IMR-90 (cell line): Measurements from ENCODE around the gene ZNF775. TPM values are rescaled to one million over a fixed set of nuclear protein-coding genes. Genes with fewer than 3 reads are reported as not detected.
A peak's percentile ranks its signal among the peaks of the same experiment; 100 is the strongest.

Experiments
- ATAC-seq: fragments of 200-7000 bp; cut with Tn5 transposase; 2 replicates; pipeline ENCODE4 v1.9.1; 2020; ENCODE audit warnings: low read depth, mild to moderate bottlenecking, moderate library complexity
- BruUV-seq: library from RNA; stranded (reverse); fragments of 400-500 nt; replicated peaks from 2 replicates; lab custom pipeline; 2021; lab: Mats Ljungman, UMichigan
- CTCF ChIA-PET: fragments of 300-600 bp; formaldehyde crosslinking; extraction: SDS; loops from one replicate; lab custom pipeline; 2021; ENCODE audit warnings: antibody characterized with exemption; lab: Yijun Ruan, JAX
- POLR2A ChIA-PET: fragments of 300-600 bp; sonication (Branson Sonifier 250); formaldehyde crosslinking; loops from one replicate; lab custom pipeline; 2022; ENCODE audit warnings: antibody characterized with exemption; ENCODE audit not compliant: unreplicated experiment; lab: Charles Lee
- DNase-seq: peaks from one replicate; pipeline ENCODE4 v3.0.0; 2013
- H2AFZ ChIP-seq: replicated peaks from 2 replicates; pipeline ENCODE3; 2013; ENCODE audit warnings: low read length, mild to moderate bottlenecking; ENCODE audit not compliant: poor library complexity
- H2AK5ac ChIP-seq: 2 replicates; pipeline ENCODE4 v1.6.1; 2013; ENCODE audit warnings: low read depth, low read length, inconsistent platforms
- H2AK9ac ChIP-seq: replicated peaks from 2 replicates; pipeline ENCODE3; 2013; ENCODE audit warnings: mild to moderate bottlenecking, low read depth, low read length, moderate library complexity; ENCODE audit not compliant: poor library complexity
- H2BK120ac ChIP-seq: 2 replicates; pipeline ENCODE4 v1.6.1; 2013; ENCODE audit warnings: low read depth, low read length, inconsistent platforms
- H2BK15ac ChIP-seq: 3 replicates; pipeline ENCODE4 v1.6.1; 2013; ENCODE audit warnings: low read depth, low read length, inconsistent platforms
- H2BK20ac ChIP-seq: 2 replicates; pipeline ENCODE4 v1.6.1; 2013; ENCODE audit warnings: low read depth, mild to moderate bottlenecking, inconsistent platforms, low read length, moderate library complexity
- H2BK5ac ChIP-seq: 2 replicates; pipeline ENCODE4 v1.6.1; 2013; ENCODE audit warnings: mild to moderate bottlenecking, low read depth, low read length, inconsistent platforms; ENCODE audit not compliant: poor library complexity, severe bottlenecking
- H3K14ac ChIP-seq: replicated peaks from 2 replicates; pipeline ENCODE4 v1.6.1; 2013; ENCODE audit warnings: low read depth, low read length, inconsistent platforms
- H3K18ac ChIP-seq: 2 replicates; pipeline ENCODE4 v1.6.1; 2013; ENCODE audit warnings: low read depth, low read length, control low read depth
- H3K23ac ChIP-seq: 2 replicates; pipeline ENCODE4 v1.6.1; 2013; ENCODE audit warnings: low read depth, low read length, inconsistent platforms
- H3K27ac ChIP-seq: 2 replicates; pipeline ENCODE4 v1.5.1; 2013; ENCODE audit warnings: mild to moderate bottlenecking, control low read depth, low read length; ENCODE audit not compliant: insufficient read depth
- H3K27me3 ChIP-seq: 2 replicates; pipeline ENCODE4 v1.6.1; 2013; ENCODE audit warnings: low read length; ENCODE audit not compliant: control insufficient read depth, insufficient read depth
- H3K36me3 ChIP-seq: 2 replicates; pipeline ENCODE4 v1.6.1; 2013; ENCODE audit warnings: low read length, mixed read lengths; ENCODE audit not compliant: control insufficient read depth, insufficient read depth
- H3K4ac ChIP-seq: 2 replicates; pipeline ENCODE4 v1.6.1; 2013; ENCODE audit warnings: low read depth, low read length, inconsistent platforms
- H3K4me1 ChIP-seq: 2 replicates; pipeline ENCODE4 v1.6.1; 2013; ENCODE audit warnings: low read length, mixed read lengths; ENCODE audit not compliant: control insufficient read depth, insufficient read depth
- H3K4me2 ChIP-seq: 2 replicates; pipeline ENCODE4 v1.6.1; 2013; ENCODE audit warnings: low read depth, mild to moderate bottlenecking, control low read depth, low read length, moderate library complexity
- H3K4me3 ChIP-seq: 2 replicates; pipeline ENCODE4 v1.5.1; 2013; ENCODE audit warnings: low read depth, mild to moderate bottlenecking, control low read depth, low read length, moderate library complexity; ENCODE audit not compliant: insufficient read depth
- H3K56ac ChIP-seq: 2 replicates; pipeline ENCODE4 v1.6.1; 2013; ENCODE audit warnings: low read length, inconsistent platforms; ENCODE audit not compliant: insufficient read depth; ENCODE audit errors: extremely low read depth
- H3K79me1 ChIP-seq, 2 experiments: 2 replicates each; pipeline ENCODE4 v1.6.1; 2013; ENCODE audit warnings: low read length in 2 of 2, inconsistent platforms in 1 of 2, low read depth in 1 of 2
- H3K9ac ChIP-seq: 2 replicates; pipeline ENCODE4 v1.6.1; 2013; ENCODE audit warnings: low read depth, low read length, control low read depth
- H3K9me1 ChIP-seq: 2 replicates; pipeline ENCODE4 v1.6.1; 2013; ENCODE audit warnings: low read length, inconsistent platforms; ENCODE audit not compliant: insufficient read depth
- H3K9me3 ChIP-seq: 2 replicates; pipeline ENCODE4 v1.6.1; 2013; ENCODE audit warnings: low read length; ENCODE audit not compliant: control insufficient read depth, insufficient read depth
- H4K20me1 ChIP-seq: 2 replicates; pipeline ENCODE4 v1.6.1; 2013; ENCODE audit warnings: low read length, inconsistent platforms; ENCODE audit not compliant: insufficient read depth
- H4K5ac ChIP-seq: 2 replicates; pipeline ENCODE4 v1.6.1; 2013; ENCODE audit warnings: mild to moderate bottlenecking, low read depth, low read length, control low read depth
- H4K8ac ChIP-seq, 2 experiments: 2 replicates each; pipeline ENCODE4 v1.6.1; 2013; ENCODE audit warnings: low read depth in 2 of 2, low read length in 2 of 2, control low read depth in 1 of 2, inconsistent platforms in 1 of 2
- H4K91ac ChIP-seq: 2 replicates; pipeline ENCODE4 v1.6.1; 2013; ENCODE audit warnings: low read depth, low read length, inconsistent platforms; ENCODE audit not compliant: insufficient read depth
- BHLHE40 ChIP-seq: fragments of 150-350 bp; IDR thresholded peaks from 2 replicates; pipeline ENCODE4 v1.6.1; 2016; ENCODE audit warnings: mild to moderate bottlenecking, low read depth, low read length
- CEBPB ChIP-seq: IDR thresholded peaks from 2 replicates; pipeline ENCODE4 v1.6.1; 2012; ENCODE audit warnings: low read depth, low read length, improper control_type of control experiment
- CHD1 ChIP-seq: IDR thresholded peaks from 2 replicates; pipeline ENCODE4 v1.6.1; 2012; ENCODE audit warnings: low read depth, low read length, improper control_type of control experiment
- FOS ChIP-seq: fragments of 150-350 bp; IDR thresholded peaks from 2 replicates; pipeline ENCODE4 v1.6.1; 2016; ENCODE audit warnings: low read depth, low read length
- MXI1 ChIP-seq: IDR thresholded peaks from 2 replicates; pipeline ENCODE4 v1.6.1; 2012; ENCODE audit warnings: low read depth, mild to moderate bottlenecking, low read length, moderate library complexity, borderline replicate concordance
- NFE2L2 ChIP-seq: fragments of 150-350 bp; IDR thresholded peaks from 2 replicates; pipeline ENCODE4 v1.6.1; 2016; ENCODE audit warnings: low read depth, mild to moderate bottlenecking, low read length
- POLR2A ChIP-seq: IDR thresholded peaks from 2 replicates; pipeline ENCODE4 v1.6.1; 2012; ENCODE audit warnings: mild to moderate bottlenecking, low read depth, low read length
- RAD21 ChIP-seq: IDR thresholded peaks from 2 replicates; pipeline ENCODE4 v1.6.1; 2012; ENCODE audit warnings: low read length, improper control_type of control experiment
- RCOR1 ChIP-seq: IDR thresholded peaks from 2 replicates; pipeline ENCODE4 v1.6.1; 2012; ENCODE audit warnings: mild to moderate bottlenecking, low read length, improper control_type of control experiment; ENCODE audit not compliant: insufficient replicate concordance
- SMC3 ChIP-seq: fragments of 150-350 bp; IDR thresholded peaks from 2 replicates; pipeline ENCODE4 v1.6.1; 2016; ENCODE audit warnings: low read depth, mild to moderate bottlenecking, antibody characterized with exemption, low read length, moderate library complexity
- WGBS, 2 experiments: methylation state at CpG; one replicate each; pipeline versions ENCODE4 v1.1.5 to v1.1.7; 2013; ENCODE audit warnings: missing lambda C conversion rate in 2 of 2; ENCODE audit not compliant: insufficient read length in 1 of 2; ENCODE audit errors: extremely low coverage in 2 of 2; 5-methylcytosine and 5-hydroxymethylcytosine counted together
- dilution Hi-C: fragments of 300-500 bp; cut with HindIII; formaldehyde crosslinking; loops from one replicate; pipeline ENCODE4 v1.14.3; 2018; ENCODE audit warnings: low sequenced_read_pairs; ENCODE audit not compliant: unreplicated experiment
- in situ Hi-C: fragments of 300-500 bp; cut with MboI; formaldehyde crosslinking; loops from 3 replicates; pipeline ENCODE4 v1.14.3; 2019; ENCODE audit warnings: low sequenced_read_pairs, inconsistent platforms, mixed read lengths
- intact Hi-C: fragments of 100-400 bp; cut with micrococcal nuclease; formaldehyde crosslinking; loops from 2 replicates; pipeline ENCODE4 v1.10.0; 2022
- polyA plus RNA-seq, 3 experiments: library from polyadenylated mRNA; depleted of rRNA; stranded (reverse); fragments of >200 nt; gene quantifications; 2 replicates each; pipeline ENCODE4 v1.2.3, GENCODE V29; 2012; ENCODE audit warnings: low replicate concordance in 1 of 3
- total RNA-seq: library from RNA; depleted of rRNA; stranded (reverse); fragments of >200 nt; gene quantifications from 2 replicates; pipeline ENCODE4 v1.2.3, GENCODE V29; 2012
- TF ChIP-seq, protein P1 (sequence below): conservative IDR thresholded peaks from 2 replicates; pipeline ENCODE4 v1.5.1; 2012; ENCODE audit warnings: mild to moderate bottlenecking, low read depth, low read length, improper control_type of control experiment

ZNF775 gene
- total and polyA plus RNA-seq, 2 of the 4 experiments (the other 2 are of a cell fraction): 1.4 to 2.6 TPM

DNA sequence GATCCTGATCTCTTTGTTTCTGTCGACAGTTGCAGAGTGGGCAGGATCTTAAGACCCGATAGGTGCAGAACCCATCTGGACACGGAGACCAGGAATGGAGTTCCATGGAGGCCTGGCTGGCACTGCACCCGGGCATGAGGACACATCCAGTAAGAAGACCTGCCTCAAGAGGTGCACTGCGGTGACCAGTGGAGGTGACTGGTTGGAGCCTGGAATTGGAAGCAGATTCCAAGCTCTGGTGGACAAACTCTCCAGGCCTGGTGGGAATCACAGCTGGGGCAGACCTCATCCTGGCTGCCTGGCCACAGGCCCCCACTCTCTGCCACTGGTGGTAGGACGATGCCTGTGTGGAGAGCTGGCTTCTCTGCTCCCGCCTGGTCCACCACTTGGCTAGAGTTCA is 31.0 kb downstream of the ZNF775 start:
- peak overlapping the region; percentile 3 for H2AK9ac ChIP-seq
- no peaks in the 10 kb centered on the region; the same call in 1 of the 2 replicates for H4K20me1 ChIP-seq
- no peak overlapping the region for H3K9ac ChIP-seq
- no peak overlapping the region for H3K4me2 ChIP-seq
- peaks cover 13% of the 10 kb centered on the region for H3K9me1 ChIP-seq
- H4K8ac ChIP-seq: no peak overlapping the region
- no peak overlapping the region for H2BK5ac ChIP-seq
- H4K5ac ChIP-seq: no peak overlapping the region
- H2BK15ac ChIP-seq: no peak overlapping the region
- H2BK20ac ChIP-seq: no peak overlapping the region
- ChIA-PET CTCF (no interaction called here), POLR2A (no interaction called here)
- ATAC-seq (no peak), DNase-seq (no peak)
- in situ Hi-C loops (loop anchor here (25.0 kb wide), 2 partner anchors 548 to 577 kb away; partner anchors contain the start of genes ATP6V0E2, KCNH2 and NOS3), intact Hi-C loops (no loop called here), dilution Hi-C loops (no loop called here)
- no peak overlapping the region for H4K91ac ChIP-seq
- no peaks in the 10 kb centered on the region; the same call in 1 of the 2 replicates for H3K36me3 ChIP-seq
- H3K79me1 ChIP-seq: peaks cover 0 to 15% of the 10 kb centered on the region in 2 experiments; a peak in 3 of 4 replicates
- H3K9me3 ChIP-seq: no peaks in the 10 kb centered on the region
- H3K27ac ChIP-seq: no peak overlapping the region
- H3K4me1 ChIP-seq: peaks cover 10% of the 10 kb centered on the region
- no peak overlapping the region for H3K18ac ChIP-seq
- WGBS, 2 experiments: 91% methylated on average over 3 of the region's 7 CpGs; no CpG with 5 or more reads in 1 of the 2 experiments
- H2BK120ac ChIP-seq: no peak overlapping the region
- no peak overlapping the region for H3K56ac ChIP-seq
- no peak overlapping the region for H3K14ac ChIP-seq
- no peak overlapping the region for H3K23ac ChIP-seq
- H3K4me3 ChIP-seq: no peak overlapping the region
- BruUV-seq: no TSS peak
- no peak for TF ChIP-seq CHD1
- no peak for TF ChIP-seq CEBPB
- TF ChIP-seq, protein P1, sequence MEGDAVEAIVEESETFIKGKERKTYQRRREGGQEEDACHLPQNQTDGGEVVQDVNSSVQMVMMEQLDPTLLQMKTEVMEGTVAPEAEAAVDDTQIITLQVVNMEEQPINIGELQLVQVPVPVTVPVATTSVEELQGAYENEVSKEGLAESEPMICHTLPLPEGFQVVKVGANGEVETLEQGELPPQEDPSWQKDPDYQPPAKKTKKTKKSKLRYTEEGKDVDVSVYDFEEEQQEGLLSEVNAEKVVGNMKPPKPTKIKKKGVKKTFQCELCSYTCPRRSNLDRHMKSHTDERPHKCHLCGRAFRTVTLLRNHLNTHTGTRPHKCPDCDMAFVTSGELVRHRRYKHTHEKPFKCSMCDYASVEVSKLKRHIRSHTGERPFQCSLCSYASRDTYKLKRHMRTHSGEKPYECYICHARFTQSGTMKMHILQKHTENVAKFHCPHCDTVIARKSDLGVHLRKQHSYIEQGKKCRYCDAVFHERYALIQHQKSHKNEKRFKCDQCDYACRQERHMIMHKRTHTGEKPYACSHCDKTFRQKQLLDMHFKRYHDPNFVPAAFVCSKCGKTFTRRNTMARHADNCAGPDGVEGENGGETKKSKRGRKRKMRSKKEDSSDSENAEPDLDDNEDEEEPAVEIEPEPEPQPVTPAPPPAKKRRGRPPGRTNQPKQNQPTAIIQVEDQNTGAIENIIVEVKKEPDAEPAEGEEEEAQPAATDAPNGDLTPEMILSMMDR: no peak
- TF ChIP-seq RAD21: no peak
- no peak for TF ChIP-seq SMC3
- no peak for TF ChIP-seq MXI1
- no peak for TF ChIP-seq RCOR1
- TF ChIP-seq POLR2A: no peak
- TF ChIP-seq NFE2L2: no peak
- no peak for TF ChIP-seq BHLHE40
- TF ChIP-seq FOS: no peak
- H2AFZ ChIP-seq: no peak overlapping the region
- H3K27me3 ChIP-seq: no peaks in the 10 kb centered on the region
- H2AK5ac ChIP-seq: no peak overlapping the region
- H3K4ac ChIP-seq: no peak overlapping the region
